HG02588 (cell line): ENCODE data around the gene NPIPA2.
"Not testable (repeated sequence)": the region's sequence is repeated elsewhere in the genome, so short reads cannot be mapped to it uniquely, and the experiment has no call there.

ENCODE experiments used
- ATAC-seq: cut with Tn5 transposase; IDR thresholded peaks from one replicate; pipeline ENCODE4 v1.9.1; 2021; ENCODE audit warnings: mild to moderate bottlenecking, moderate library complexity; ENCODE audit not compliant: unreplicated experiment

Gene NPIPA2

DNA sequence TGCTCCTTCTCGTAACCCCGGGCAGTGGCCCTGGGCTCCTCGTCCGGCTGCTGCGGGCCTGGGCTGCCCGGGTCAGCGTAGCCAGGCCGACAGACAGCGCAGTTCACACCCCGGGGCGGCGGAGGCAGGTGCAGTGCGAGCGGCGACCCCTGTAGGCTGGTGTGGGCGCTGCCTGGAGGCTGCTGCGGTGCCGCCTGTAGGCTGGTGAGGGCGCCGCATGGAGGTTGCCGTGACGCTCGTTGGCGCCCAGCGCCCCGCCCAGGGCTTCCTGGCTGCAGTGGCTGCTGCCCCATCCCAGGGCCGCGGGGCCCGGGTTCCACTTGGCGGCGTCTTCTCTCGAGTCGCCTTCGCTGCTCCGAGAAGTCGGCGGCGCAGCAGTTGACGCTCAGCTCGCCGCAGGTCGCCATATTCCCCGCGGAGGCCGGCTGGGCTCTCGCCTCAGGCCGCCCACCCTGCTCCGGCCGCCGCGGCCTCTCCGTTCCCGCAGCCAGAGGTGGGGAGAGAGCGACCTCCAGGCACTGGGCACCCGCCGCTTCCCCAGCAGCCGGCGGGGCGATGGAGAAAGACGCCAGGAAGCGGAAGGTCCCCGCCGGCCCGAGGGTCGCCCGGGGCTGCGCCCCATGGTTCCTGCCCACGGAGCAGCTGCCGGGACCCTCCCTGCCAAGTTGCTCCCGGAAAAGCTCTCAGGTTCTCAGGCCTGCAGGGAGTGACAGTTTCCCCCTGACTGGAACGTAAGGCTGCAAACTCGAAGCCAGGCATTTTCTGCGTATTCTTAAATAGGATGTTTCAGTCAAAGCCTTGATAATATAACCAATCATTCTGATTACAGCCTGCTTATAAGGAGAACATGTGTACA is at the start of gene NPIPA2:
Gene NPIPA2 (plus strand): TSS at position 261 of the 856 bp plus-strand sequence. CDS start 5,533 bp downstream, outside the sequence.
- peak; percentile 97 for ATAC-seq

- not testable (repeated sequence) for ATAC-seq
Measured at GRCh38 chr16:14694129-14694528, 48.2 kb upstream of the NPIPA2 start, which contains the start of gene PLA2G10. PLA2G10 (minus strand) TSS chr16:14694308; CDS start chr16:14694229, 79 bp downstream.

DNA sequence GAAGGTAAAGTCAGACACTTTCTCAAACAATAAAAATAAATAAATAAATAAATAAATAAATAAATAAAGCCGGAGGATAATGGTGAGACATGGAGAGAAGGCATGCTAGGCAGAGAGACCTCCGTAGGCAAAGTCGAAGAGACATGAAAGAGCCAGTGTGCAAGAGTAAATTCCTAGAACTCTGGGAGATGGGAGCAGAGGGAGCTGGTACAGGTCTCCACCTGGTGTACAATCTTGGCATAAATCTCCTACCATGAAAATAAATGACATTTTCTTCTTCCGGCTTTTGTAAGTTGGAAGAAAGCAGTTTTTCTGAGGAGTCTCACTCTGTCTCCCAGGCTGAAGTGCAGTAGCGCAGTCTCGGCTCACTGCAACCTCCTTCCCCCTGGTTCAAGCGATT is 40.5 kb upstream of the NPIPA2 start:
- not testable (repeated sequence) for ATAC-seq

DNA sequence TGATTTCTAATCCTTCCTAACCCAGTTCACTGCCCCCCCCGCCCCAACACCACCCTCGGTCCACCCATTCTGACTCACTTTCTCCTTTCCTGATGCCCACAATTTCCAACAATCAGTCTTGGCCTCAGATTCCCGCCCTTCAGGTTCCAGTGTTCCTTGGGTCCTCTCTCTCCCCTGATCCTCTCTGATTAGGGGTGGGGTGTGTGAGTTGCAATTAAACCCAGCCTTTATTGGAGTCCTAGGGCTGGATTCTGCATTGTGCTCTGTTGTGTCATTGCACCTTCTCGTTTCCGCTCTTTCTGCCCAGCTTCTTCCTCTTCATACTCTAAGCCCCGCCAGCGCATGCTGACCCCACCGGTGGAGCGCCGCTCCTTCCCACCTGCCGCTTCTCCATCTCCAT is 39.7 kb upstream of the NPIPA2 start:
- not testable (repeated sequence) for ATAC-seq

DNA sequence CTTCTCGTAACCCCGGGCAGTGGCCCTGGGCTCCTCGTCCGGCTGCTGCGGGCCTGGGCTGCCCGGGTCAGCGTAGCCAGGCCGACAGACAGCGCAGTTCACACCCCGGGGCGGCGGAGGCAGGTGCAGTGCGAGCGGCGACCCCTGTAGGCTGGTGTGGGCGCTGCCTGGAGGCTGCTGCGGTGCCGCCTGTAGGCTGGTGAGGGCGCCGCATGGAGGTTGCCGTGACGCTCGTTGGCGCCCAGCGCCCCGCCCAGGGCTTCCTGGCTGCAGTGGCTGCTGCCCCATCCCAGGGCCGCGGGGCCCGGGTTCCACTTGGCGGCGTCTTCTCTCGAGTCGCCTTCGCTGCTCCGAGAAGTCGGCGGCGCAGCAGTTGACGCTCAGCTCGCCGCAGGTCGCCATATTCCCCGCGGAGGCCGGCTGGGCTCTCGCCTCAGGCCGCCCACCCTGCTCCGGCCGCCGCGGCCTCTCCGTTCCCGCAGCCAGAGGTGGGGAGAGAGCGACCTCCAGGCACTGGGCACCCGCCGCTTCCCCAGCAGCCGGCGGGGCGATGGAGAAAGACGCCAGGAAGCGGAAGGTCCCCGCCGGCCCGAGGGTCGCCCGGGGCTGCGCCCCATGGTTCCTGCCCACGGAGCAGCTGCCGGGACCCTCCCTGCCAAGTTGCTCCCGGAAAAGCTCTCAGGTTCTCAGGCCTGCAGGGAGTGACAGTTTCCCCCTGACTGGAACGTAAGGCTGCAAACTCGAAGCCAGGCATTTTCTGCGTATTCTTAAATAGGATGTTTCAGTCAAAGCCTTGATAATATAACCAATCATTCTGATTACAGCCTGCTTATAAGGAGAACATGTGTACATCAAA is 38.9 kb upstream of the NPIPA2 start, which contains the start of gene NPIPA3:
Gene NPIPA3 (plus strand): TSS at position 256 of the 856 bp plus-strand sequence. CDS start 5,533 bp downstream, outside the sequence.
- ATAC-seq, result peak; percentile 95

DNA sequence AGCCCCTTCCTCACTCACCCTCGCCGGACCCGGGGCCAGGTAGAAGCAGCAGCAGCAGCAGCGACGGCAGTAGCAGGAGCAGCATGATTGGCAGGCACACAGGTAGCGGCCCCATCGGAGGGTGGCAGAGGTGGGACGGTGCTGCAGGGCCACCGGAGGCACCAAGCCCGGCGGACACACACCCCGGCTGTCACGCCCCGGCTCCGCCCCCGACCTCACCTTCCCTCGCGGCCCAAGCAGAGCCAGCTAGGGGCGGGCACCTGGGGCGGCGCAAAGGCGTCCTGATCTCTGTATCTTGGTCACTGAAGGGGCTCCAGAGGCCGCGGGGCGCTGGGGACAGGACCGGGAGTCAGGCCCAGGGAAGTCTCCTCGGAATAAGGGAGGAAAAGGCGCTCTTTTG is 9.1 kb upstream of the NPIPA2 start:
- not testable (repeated sequence) for ATAC-seq

- ATAC-seq, result not testable (repeated sequence)
Measured at GRCh38 chr16:14740832-14741385, 1.4 kb upstream of the NPIPA2 start.

- not testable (repeated sequence) for ATAC-seq
Measured at GRCh38 chr16:14741794-14742193, 539 bp upstream of the NPIPA2 start.

- ATAC-seq, result not testable (repeated sequence)
Measured at GRCh38 chr16:14773654-14774053, 31.3 kb downstream of the NPIPA2 start.

DNA sequence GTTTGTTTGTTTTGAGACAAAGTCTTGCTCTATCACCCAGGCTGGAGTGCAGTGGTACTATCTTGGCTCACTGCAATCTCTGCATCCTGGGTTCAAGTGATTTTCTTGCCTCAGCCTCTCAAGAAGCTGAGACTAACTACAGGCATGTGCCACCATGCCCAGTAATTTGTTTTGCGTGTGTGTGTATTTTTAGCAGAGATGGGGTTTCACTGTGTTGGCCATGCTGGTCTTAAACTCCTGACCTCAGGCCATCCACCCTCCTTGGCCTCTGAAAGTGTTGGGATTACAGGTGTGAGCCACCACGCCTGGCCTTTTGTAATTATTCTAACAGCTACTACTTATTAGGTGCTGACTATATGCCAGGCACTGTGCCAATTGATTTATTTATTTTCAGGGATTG is 33.3 kb downstream of the NPIPA2 start:
- not testable (repeated sequence) for ATAC-seq

- not testable (repeated sequence) for ATAC-seq
Measured at GRCh38 chr16:14776763-14777162, 34.4 kb downstream of the NPIPA2 start.

DNA sequence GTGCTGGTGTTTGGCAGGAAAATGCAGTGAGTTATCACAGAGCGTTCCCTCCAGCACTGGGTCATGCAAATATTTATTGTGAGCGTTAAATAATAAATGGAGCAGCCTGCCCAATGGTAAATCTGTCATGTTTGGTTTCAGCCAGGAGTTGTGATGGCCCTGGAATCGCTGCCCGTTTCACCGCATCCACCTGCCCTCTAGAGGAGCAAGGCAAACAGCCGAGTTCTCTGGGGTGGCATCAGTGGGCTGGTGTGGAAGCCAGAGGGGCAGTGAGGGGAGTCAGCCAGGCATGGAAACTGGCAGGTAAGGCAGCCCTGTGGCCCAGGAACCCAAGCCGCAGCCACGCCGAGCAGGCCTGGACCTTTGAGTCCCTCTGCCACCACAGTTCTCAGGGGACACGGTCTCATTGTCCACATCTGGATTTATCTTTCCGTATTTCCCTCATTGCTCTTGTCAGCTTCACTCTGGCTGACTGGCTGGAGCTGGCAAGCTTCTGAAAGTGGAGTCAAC is 37.1 kb downstream of the NPIPA2 start:
- not testable (repeated sequence) for ATAC-seq

DNA sequence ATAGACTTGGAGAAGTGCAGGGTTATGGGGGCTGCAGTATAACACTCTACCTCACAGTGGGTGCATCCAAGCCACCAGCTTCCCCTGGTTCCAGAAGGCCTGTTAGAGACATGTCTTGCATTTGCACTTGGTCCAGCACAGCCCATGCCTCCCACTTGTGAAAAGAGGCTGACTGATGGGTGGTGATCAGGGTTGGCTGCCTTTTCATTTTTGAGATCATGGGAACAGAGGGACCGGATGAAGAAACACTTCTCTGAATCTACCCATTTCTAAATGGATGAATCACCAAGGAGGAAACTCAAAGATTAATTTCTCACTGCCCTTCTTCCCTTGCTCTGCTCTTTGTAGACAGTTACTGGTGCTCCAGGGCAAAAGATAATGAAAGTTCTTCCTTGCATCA is 43.8 kb downstream of the NPIPA2 start:
- not testable (repeated sequence) for ATAC-seq

DNA sequence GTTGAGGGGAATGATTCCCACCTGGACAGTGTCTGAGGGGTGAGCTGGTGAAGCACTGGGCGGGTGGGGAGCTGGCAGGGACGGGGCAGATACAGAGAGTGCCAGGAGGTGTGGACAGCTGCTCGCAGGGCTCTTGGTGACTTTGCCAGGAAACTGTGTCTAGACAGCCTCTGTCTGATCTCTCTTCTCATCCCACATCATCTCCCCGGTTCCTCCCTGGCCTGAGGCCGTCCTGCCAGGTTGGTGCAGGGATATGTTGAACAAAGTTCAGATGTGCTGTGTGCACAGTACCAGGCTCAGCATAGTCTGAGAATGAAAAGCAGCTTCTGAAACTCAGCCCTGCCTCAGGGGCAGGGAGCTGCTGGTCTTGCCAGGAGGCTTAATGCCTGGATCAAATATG is 47.2 kb downstream of the NPIPA2 start:
- ATAC-seq, result not testable (repeated sequence)

DNA sequence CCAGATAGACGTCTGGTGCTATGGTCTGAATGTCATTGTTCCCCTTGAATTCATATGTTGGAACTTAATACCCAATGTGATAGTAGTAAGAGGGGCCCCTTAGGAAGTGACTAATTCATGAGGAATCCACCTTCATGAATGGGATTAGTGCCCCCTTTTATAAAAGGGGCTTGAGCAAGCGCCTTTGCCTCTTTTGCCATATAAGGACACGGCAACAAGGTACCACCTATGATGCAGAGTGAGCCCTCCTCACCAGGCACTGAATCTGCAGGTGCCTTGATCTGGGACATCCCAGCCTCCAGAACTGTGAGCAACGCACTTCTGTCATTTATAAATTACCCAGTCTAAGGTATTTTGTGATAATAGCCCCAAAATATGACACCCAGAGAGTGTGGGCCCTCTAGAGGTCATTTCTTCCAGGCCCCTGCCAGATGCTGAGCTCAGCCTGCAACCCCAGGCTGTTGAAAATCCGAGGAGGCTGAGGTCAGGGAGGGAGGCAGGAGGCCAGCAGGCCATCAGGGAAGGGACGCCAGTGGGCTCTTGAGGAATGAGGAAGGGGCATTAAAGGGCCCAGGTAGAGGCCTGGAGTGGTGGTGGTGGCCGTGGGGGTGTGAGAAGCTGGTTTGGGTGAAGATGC is 48.1 kb downstream of the NPIPA2 start:
- not testable (repeated sequence) for ATAC-seq

DNA sequence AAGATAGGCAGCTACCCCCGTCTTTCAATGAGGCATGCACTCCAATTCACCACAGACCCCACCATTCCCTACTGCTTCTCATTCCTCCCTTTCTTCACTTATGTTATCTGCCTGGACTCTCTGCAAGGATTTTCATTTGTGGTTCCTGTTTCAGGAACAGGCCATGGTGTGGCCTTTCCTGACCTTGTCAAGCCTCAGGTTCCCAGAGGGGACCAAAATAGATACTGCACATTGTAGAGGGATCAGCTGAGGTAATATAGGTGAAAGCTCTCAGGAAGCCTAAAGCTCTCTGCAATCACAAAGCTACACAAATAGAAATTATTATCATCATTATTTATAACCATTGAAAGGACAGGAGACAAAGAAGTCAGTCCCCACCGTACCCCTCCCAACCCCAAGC is 50.6 kb downstream of the NPIPA2 start:
- not testable (repeated sequence) for ATAC-seq

DNA sequence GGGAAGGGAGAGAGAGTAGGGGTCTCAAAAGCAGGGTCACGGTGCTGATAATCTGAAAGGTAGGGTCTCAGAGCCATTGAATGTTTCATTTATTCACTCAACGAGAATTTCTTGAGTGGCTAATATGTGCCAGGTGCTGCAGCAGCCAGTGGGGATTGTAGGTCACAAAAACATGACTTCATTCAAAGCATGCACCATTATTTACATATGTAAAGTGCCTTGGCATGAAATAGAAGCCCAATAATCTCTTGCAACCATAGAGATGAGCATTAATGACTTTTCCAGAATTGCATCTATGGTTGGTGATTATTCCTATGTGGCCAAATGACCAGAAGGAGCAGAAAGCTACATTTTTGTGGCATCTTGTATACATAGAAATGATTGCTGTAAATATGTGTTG is 55.2 kb downstream of the NPIPA2 start:
- ATAC-seq, result not testable (repeated sequence)

DNA sequence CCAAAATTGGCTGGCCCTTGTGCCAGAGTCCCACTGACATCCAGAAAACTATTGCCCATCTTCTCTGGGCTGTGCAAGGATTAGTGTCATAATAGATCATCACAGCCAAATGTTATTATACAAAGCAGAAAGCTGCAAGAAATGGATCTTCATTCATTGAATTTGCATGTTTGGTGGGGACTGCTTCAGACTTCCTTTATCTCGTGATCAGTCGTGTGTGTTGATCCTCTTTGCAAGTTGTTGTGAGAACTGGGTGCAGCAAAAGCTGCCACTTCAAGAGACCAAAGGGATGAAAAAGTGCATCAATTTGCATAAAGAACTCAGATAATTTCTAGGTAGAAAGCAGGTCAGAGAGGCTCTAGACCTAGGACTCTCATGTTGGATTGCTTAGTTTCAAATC is 61.2 kb downstream of the NPIPA2 start:
- not testable (repeated sequence) for ATAC-seq

DNA sequence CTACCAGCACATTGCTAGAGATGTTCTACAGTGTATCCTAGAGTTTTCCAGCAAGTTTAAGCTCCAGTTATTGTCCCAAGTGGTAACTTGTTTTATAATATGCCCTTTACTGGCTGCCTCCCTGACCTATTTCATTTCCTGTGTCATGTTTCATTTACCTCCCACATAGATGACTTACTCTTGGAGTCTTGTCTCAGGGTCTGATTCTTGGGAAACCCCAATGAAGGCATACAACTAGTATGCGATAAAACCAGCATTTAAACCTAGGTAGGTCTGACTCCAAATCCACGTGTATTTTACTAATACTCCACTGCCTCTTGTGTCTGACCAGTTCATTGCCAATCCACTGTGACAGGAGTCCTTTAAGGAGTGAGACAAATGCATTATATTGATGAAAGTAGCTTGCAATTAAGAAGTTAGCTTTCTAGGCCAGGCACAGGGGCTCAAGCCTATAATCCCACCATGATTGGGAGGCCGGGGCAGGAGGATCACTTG is 64.9 kb downstream of the NPIPA2 start:
- ATAC-seq, result not testable (repeated sequence)

- not testable (repeated sequence) for ATAC-seq
Measured at GRCh38 chr16:14813890-14814289, 71.6 kb downstream of the NPIPA2 start.
